GM18858 (cell line): ENCODE data around the gene MOXD1.
"Not testable (repeated sequence)": the region's sequence is repeated elsewhere in the genome, so short reads cannot be mapped to it uniquely, and the experiment has no call there.

ENCODE experiments used
- ATAC-seq: cut with Tn5 transposase; IDR thresholded peaks from one replicate; pipeline ENCODE4 v1.9.1; 2021; ENCODE audit not compliant: unreplicated experiment

MOXD1 gene

DNA sequence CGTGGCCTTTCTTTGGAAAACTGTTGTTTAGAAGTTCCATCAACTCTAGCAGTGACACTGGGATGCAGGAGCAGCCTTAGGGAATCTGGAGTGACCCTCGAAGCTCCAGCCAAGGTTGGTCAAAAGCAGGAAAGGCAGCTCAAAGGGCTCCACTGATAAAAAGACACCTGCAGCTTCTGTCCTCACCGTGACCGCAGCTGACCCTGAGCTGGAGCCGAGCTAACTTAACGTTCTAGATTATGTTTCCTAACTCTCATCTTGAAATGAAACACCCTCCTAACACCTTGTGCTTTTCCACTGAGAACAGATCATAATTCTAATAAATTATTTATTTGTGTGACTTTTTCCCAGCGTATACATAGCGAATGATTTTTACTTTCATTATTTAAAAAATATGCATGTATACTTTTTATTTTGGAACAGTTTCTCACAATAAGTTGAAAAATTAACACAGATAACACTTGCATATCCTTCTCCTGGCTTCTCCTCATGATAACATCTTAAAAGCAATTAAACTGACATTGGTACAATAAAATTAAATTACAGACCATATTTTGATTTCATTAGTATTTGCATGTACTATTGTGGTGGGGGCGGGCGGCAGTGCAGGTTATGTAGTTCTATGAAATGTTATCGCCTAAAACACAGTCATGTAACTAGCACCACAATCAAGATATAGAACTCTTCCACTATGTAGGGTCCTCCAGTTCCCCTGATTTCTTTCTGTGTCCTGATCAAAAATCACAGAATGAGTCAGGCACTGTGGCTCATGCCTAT lies 116.1 kb downstream of the MOXD1 start:
- no peak for ATAC-seq

DNA sequence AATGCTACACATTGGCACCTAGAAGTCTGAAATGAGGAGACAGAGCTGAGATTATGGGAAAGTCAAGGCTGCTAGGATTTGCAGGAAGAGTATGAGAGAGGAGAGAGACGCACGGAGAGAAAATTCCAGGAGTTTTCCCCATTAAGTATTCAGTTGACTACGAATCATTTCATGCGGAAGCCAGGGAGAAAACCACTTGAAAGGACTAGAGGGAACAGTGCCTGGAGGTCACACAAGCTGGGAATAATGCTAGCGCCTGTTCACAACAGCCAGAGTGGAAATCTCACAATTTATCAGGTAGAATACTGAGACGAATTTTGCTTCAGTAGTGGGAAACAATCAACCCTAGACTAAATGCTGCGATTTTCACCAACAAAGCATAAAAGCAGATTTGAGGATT lies 118.6 kb downstream of the MOXD1 start:
- no peak for ATAC-seq

DNA sequence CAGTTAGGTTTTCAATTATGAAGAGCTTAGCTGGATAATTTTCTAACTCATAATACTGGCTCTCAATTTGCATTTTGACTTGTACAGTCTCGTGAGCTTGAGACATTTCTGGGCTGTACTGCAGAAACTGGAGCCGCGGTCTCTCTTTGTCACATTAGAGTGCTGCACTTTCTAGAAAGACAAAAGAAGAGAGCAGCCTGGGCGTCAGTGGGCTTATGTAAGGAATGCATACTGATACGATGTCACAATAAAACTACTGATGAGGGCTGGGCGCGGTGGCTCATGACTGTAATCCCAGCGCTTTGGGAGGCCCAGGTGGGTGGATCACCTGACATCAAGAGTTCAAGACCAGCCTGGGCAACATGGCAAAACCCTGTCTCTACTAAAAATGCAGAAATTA lies 120.8 kb downstream of the MOXD1 start:
- ATAC-seq = no peak

DNA sequence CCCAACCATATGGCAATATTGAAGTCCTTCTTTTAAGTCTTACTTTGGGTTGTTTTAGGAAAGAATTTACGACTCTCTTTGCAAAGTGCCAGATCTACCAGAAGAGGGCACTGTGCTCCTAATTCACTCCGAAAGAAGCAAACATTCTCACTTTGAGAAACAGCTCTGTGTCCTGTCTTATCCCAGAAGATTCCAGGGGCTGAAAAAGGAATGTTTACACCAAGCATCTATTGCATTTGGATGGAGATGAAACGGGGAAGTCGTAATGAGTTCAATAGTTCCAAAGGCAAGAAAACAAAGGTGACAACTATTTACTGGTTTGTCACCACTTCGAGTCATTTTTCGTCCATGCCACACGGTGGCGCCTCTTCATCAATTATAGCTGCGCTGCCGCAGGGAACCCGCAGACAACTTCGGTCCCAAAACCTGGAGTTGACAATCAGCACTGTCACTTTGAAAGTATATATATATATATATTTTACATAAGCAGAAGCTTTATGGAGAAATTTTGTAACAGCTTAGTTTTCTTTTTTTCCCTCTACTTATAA lies 121.6 kb downstream of the MOXD1 start:
- peak; percentile 86 for ATAC-seq

DNA sequence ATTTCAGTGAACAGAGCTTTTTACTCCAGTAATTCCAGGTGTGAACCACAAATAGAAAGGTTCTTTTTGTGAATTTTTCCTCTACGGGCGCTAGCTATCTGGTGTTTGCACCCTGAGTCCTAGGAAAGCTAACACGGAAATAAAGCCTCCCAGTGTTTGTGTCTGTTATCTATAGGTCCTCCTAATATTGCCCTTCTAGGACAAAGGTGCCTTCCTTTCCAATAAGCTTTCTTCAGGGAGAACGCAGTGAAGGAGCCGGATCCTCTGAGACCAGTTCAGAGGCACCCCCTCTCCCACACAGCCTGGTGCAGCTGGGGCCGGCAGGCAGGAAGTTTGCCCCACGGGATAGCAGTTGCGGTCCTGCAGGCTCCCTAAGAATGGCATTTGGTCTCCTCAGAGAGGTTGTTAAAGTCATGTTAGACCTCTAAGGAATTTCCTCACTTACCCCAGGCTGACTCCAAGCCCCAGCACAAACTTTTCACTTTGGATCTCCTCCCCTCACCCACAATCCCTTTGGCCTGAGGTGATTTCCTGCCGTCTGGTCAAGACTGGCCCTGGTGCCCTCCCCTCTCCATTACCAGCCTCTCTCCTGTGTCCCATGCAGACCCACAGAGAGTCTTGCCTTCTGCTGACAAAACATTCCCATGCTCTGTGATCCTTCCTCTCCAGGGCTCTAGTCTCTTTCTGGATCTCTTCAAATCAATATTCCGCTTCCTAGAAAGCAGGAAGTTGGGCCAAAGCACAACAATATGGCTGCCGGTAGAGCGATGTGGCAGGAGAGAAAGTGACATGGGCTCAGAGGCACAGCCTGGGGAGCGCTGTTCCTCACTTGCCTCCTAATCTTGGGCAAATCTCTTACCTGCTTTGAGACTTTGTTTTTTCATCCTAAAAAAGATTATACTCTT lies 126.0 kb downstream of the MOXD1 start:
- no peak for ATAC-seq

DNA sequence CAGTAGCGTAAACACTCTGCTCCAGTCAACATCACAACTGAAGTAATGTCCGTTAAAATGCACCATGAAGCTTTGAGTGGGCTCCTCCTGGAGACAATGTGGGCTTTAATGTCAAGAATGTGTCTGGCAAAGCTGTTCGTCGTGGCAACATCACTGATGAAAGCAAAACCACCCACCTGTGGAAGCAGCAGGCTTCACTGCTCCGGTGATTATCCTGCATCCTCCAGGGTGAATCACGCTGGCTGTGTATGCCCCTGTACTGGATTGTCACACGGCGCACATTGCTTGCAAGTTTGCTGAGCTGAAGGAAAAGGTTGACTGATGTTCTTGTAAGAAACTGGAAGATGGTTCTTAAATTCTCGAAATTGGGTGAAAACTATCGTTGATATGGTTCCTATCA lies 128.5 kb downstream of the MOXD1 start:
- ATAC-seq = no peak

DNA sequence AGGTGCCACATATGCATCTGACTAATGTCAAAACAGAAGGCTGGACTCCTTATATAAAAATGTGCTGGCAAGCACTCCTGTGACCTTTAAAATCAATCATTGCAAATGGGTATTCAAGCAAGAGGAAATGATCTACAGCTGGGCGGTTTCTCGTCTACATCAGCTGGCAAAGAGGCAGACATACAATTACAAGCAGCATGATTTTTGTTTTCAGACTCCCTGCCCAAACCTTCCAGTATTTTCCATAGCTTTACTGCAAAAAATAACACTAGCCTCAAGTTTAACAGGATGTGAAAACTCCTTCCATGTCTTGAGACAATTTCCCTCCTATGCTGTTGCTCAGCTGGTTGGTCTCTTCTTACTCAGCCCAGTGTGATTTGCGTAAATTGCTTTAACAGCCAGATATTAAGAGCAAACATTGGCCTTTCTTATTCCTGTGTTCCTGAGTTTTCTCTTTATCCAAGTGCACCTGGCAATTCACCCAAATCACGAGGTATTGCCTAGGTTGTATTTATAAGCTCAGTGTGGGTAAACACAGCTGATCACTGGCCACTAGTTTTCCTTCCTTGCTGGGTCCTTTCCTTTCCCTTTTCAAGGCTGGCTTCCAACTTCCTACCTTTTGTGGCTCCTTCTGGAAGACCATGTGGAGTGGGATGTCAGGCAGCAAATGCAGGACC lies 130.4 kb downstream of the MOXD1 start:
- ATAC-seq = no peak

DNA sequence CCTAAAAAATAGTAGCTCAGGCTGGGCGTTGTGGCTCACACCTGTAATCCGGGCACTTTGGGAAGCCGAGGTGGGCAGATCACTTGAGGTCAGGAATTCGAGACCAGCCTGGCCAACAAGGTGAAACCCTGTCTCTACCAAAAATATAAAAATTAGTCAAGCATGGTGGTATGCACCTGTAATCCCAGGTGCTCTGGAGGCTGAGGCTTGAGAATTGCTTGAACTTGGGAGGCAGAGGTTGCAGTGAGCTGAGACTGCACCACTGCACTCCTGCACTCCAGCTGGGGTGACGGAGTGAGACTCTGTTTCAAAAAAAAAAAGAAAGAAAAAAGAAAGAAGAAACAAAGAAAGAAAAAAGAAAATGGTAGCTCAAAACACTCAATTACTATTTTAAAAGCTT lies 132.6 kb downstream of the MOXD1 start:
- not testable (repeated sequence) for ATAC-seq

DNA sequence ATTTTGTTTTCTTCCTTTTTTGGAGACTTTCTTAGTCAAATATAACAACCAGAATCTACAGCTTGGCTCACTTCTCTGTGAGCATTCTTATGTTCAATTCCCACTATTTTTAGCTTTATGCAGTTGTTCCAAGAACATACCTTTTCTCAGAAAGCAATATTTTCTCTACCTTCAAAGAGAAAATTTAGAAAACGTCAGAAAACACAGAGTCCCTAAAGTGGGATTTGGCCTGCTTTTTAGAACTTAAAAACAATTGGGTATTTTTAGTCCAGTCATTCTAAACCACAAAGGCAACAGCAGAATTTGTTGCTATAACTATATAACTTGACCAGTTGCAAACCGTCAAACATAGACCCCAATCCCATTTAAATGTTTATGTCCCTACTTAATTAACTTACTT lies 133.1 kb downstream of the MOXD1 start:
- no peak for ATAC-seq

DNA sequence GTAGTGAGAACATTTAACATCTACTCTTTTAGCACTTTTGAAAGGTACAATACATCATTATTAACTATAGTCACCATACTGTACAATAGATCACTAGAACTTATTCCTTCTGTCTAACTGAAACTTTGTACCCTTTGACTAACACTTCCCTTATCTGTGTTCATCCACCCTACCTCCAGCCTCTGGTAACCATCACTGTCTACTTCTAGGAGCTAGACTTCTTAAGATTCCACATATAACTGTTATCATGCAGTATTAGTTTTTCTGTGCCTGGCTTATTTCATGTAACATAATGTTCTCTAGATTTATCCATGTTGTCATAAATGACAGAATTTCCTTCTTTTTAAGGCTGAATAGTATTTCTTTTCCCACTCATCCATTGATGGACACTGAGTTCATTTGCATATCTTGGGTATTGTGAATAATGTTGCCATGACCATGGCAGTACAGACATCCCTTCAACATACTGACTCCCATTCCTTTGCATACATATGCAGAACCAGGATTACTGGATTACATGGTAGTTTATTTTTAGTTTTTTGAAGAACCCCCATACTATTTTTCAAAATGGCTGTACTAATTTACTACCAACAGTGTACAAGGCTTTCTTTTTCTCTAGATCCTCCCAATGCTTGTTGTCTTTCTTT lies 135.7 kb downstream of the MOXD1 start:
- no peak for ATAC-seq

DNA sequence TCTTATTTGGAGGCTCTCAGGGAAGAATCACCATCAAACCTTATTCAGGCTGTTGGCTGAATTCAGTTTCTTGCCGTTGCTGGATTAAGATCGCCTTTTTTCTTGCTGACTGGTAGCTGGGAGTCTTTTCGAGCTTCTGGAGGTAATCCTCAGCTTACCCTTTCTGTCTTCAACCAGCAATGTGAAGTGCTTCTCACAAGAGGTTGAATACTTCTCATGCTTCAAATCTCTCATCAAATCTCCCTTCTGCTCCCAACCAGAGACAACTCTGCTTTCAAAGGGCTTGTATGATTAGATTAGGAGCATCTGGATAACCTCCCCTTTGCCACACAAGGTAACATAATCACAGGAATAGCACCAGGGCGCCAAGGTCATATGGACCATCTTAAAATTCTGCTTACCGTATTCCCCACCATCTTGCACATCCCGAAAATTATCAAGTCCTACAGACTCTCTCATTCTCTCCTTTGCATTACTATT lies 137.2 kb downstream of the MOXD1 start:
- ATAC-seq = no peak

DNA sequence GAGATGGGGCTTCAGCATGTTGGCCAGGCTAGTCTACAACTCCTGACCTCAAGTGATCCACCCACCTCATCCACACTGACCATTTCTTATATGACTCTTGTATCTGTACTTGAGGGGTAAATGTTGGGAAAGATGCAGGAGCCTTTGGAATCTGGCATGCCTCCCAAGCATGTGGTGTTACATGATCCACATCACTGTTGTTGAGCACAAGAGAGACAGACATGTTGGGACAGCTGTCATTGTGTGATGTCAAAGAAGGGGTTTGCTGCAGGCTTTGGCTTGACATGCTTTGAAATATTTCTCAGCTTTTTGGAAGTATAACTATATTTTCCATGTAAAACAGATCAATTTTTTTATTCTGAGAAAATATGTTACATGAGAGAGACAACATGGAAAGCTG lies 139.9 kb downstream of the MOXD1 start:
- no peak for ATAC-seq

DNA sequence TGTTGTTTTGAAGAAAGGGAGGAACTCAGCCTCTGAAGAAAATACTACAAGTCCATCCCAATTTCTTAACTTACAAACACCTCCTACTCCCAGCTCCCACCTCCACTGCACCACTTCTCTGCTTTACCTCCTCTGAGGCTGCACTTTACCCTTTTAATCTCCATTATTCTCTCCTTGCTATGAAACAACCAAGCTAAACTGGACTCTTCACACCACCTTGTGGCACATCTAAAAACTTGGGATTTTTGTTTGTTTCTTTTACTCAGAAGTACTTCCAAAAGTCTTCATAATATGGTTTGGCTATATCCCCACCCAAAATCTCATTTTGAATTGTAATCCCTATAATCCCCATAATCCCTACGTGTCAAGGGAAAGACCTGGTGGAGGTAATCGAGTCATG lies 142.2 kb downstream of the MOXD1 start:
- ATAC-seq = no peak

DNA sequence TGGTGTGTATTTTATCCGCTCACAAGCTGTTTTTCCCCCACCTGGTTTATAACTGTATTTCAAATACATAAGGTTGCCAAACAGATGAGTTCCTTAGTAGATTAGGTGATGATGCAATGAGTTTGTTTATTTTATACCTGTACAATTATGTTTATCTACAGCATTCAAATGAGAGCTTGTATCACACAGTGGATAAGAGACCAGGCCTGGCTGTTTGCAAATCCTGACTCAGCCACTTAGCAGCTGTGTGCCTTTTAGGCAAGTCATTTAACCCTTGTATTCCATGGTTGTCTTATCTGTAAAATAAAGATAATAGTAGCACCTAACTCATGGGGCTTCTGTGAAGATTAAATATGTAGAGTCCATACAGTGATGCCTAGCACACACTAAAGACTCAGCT lies 143.7 kb downstream of the MOXD1 start:
- no peak for ATAC-seq

DNA sequence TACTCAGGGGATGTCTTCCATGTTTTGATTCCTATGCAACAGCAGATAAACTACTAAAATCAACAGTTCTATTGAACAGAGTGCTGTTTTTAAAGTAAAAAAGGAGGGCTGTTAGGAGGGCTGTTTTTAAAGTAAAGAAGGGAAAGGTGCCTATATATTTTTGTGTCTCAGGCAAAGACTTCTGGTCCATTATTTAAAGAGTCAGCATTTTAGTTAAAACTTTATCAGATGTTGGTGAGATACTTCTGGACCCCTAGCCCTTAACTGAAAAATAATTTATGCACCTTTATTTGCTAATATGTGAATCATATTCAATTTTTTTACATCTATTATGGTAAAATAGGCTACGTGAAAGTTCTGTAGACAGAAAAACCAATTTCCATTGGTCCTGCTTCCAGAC lies 144.8 kb downstream of the MOXD1 start:
- ATAC-seq = no peak

DNA sequence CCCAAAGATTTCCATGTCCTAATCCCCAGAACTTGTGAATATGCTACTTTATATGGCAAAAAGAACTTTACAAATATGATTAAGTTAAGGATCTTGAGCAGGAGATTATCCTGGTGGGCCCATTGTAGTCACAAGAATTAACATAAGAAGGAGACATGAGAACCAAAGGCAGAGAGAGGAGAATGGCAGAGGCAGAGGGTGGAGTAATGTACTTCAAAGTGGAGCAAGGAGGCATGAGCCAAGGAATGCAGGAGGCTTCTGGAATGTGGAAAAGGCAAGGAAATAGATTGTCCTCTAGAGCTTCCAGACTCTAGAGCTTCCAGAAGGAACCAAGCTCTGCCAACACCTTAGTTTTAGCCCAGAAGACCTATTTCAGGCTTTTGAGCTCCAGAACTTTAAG lies 147.4 kb downstream of the MOXD1 start:
- no peak for ATAC-seq

DNA sequence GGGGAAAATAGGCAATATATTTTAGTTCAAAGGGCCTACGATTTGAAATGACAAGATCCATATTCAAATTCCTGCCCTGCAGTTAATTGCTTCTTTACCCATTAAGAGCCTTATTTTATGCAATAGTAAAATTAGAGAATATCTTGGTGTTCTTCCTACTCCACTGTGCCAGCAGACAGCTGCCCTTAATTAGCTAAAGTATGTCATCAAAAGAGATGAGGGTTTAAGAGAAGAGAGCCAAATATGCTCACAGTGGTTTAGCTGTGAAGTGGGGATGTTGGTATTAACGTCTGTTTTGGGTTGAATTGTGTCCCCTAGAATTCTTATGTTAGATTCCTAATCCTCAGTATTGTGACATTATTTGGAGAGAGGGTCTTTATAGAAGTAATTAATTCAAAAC lies 148.1 kb downstream of the MOXD1 start:
- no peak for ATAC-seq

DNA sequence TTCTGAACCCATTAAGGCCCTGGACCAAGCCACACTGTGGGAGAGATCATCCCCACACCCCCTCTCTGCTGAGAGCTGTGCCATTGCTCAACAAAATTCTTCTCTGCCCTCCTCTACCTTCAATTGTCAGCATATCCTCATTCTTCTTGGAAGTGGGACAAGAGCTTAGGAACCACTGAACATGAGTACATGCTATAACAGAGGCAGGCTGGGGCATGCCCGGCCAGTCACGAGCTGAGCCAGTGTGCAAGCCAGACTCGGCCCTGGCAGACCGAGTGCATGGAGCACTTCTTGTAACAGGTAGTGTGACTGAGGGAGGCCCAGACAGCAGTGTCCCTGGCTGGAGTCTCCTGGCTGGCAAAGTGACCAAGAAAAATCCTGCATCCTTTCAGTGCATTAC lies 149.2 kb downstream of the MOXD1 start:
- no peak for ATAC-seq

DNA sequence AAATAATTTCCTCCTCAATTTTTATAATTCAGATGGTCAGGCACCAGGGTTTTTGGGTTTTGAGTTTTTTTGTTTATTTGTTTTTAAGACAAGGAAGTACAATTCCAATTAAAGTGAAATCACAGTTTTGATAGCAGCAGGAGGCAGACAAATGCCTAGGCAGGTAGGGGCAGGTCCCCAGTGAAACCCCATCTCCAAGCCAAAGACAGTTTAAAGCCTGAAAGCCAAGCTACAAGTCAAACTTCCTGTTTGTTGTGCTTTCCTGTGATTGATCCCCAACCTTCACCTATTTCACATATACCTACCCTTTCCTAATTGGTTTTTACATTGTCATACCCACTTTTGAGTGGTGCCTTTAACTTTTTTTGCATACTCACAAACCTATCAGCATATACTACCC lies 149.6 kb downstream of the MOXD1 start:
- no peak for ATAC-seq

DNA sequence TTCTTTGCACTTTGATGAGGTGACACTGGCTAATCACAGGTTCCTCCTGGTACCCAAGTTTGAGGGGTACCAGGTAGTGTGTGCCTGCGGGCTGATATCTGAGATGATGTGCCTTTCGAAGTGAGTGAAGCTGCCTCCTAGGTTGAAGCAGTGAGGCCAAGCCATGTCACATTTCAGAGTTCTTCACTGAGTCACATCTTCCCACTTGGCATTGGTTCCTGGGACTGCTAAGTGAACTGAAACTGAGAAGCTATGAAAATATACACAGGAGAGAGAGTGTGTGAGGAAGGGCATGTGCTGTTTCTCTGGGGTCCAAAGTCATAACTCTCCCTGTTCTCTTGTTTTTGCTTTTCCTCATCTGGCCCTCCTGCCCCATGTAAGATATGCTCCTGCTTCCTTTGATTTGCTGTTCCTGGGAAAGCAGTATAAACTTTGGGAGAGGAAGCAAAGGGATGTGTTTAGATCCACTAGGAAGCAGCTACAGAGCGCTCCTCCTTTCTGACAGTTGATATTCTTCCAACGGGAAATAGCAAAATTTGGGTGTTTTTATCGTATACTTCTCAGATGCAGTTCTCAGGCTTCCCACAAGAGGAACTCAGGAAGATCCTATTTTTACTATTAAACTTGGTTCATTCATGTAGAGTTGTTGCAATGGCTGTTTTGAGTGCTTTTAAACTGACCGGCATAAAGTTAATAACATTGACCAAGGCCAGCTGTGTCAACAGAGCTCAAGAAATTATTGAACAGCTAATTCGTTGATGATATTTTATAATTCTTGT lies 153.7 kb downstream of the MOXD1 start:
- ATAC-seq = no peak
